HEK293 (cell line): Measurements from ENCODE around the gene PIP4K2C.

ENCODE experiments used
- GLIS2 ChIP-seq: fragments of 450-650 bp; formaldehyde crosslinking; IDR thresholded peaks from 2 replicates; pipeline ENCODE4 v1.5.1; 2016; ENCODE audit warnings: missing biosample characterization, missing genetic modification characterization
- HOXD13 ChIP-seq: sonication (generic); formaldehyde crosslinking; IDR thresholded peaks from 2 replicates; pipeline ENCODE4 v1.8.0; 2022; ENCODE audit warnings: missing genetic modification reagents, borderline replicate concordance
- KLF1 ChIP-seq: fragments of 450-650 bp; formaldehyde crosslinking; IDR thresholded peaks from 2 replicates; pipeline ENCODE4 v1.5.1; 2016; ENCODE audit warnings: missing biosample characterization, missing genetic modification characterization
- REPIN1 ChIP-seq: fragments of 450-650 bp; formaldehyde crosslinking; IDR thresholded peaks from 2 replicates; pipeline ENCODE4 v1.5.1; 2017; ENCODE audit warnings: missing biosample characterization, missing genetic modification characterization, low read depth
- SP7 ChIP-seq: fragments of 450-650 bp; formaldehyde crosslinking; IDR thresholded peaks from 2 replicates; pipeline ENCODE4 v1.5.1; 2016; ENCODE audit warnings: missing biosample characterization, missing genetic modification characterization
- WT1 ChIP-seq: fragments of 450-650 bp; formaldehyde crosslinking; IDR thresholded peaks from 2 replicates; pipeline ENCODE4 v1.5.1; 2016; ENCODE audit warnings: missing biosample characterization, missing genetic modification characterization
- ZFHX2 ChIP-seq: fragments of 450-650 bp; formaldehyde crosslinking; conservative IDR thresholded peaks from 2 replicates; pipeline ENCODE4 v1.5.1; 2016; ENCODE audit warnings: missing biosample characterization, missing genetic modification characterization
- ZFP3 ChIP-seq: fragments of 450-650 bp; formaldehyde crosslinking; IDR thresholded peaks from 2 replicates; pipeline ENCODE4 v1.5.1; 2016; ENCODE audit warnings: low read depth, missing biosample characterization, missing genetic modification characterization
- ZFP69B ChIP-seq: fragments of 450-650 bp; formaldehyde crosslinking; IDR thresholded peaks from 2 replicates; pipeline ENCODE4 v1.5.1; 2016; ENCODE audit warnings: missing biosample characterization, missing genetic modification characterization
- ZNF10 ChIP-seq: fragments of 450-650 bp; formaldehyde crosslinking; IDR thresholded peaks from 2 replicates; pipeline ENCODE4 v1.5.1; 2017; ENCODE audit warnings: missing biosample characterization, missing genetic modification characterization
- ZNF2 ChIP-seq: fragments of 450-650 bp; formaldehyde crosslinking; IDR thresholded peaks from 2 replicates; pipeline ENCODE4 v1.5.1; 2016; ENCODE audit warnings: missing biosample characterization, missing genetic modification characterization
- ZNF266 ChIP-seq: fragments of 450-650 bp; formaldehyde crosslinking; IDR thresholded peaks from 2 replicates; pipeline ENCODE4 v1.5.1; 2016; ENCODE audit warnings: missing biosample characterization, missing genetic modification characterization, low read depth
- ZNF404 ChIP-seq: fragments of 450-650 bp; formaldehyde crosslinking; IDR thresholded peaks from 2 replicates; pipeline ENCODE4 v1.5.1; 2017; ENCODE audit warnings: missing biosample characterization, missing genetic modification characterization
- ZNF416 ChIP-seq: fragments of 450-650 bp; formaldehyde crosslinking; IDR thresholded peaks from 2 replicates; pipeline ENCODE4 v1.5.1; 2016; ENCODE audit warnings: missing biosample characterization, missing genetic modification characterization
- ZNF473 ChIP-seq: fragments of 450-650 bp; formaldehyde crosslinking; IDR thresholded peaks from 2 replicates; pipeline ENCODE4 v1.5.1; 2017; ENCODE audit warnings: missing biosample characterization, missing genetic modification characterization
- ZNF501 ChIP-seq: fragments of 450-650 bp; formaldehyde crosslinking; IDR thresholded peaks from 2 replicates; pipeline ENCODE4 v1.5.1; 2016; ENCODE audit warnings: missing biosample characterization, missing genetic modification characterization
- ZNF521 ChIP-seq: fragments of 450-650 bp; formaldehyde crosslinking; IDR thresholded peaks from 2 replicates; pipeline ENCODE4 v1.5.1; 2017; ENCODE audit warnings: missing biosample characterization, mild to moderate bottlenecking, missing genetic modification characterization
- ZNF580 ChIP-seq: fragments of 450-650 bp; formaldehyde crosslinking; IDR thresholded peaks from 2 replicates; pipeline ENCODE4 v1.5.1; 2016; ENCODE audit warnings: missing biosample characterization, missing genetic modification characterization
- ZNF600 ChIP-seq: fragments of 450-650 bp; formaldehyde crosslinking; IDR thresholded peaks from 2 replicates; pipeline ENCODE4 v1.5.1; 2016; ENCODE audit warnings: missing biosample characterization, missing genetic modification characterization
- ZNF629 ChIP-seq: fragments of 450-650 bp; formaldehyde crosslinking; IDR thresholded peaks from 2 replicates; pipeline ENCODE4 v1.5.1; 2017; ENCODE audit warnings: missing biosample characterization, missing genetic modification characterization
- ZNF639 ChIP-seq: fragments of 450-650 bp; formaldehyde crosslinking; IDR thresholded peaks from 2 replicates; pipeline ENCODE4 v1.5.1; 2016; ENCODE audit warnings: missing biosample characterization, missing genetic modification characterization
- ZNF660 ChIP-seq: fragments of 450-650 bp; IDR thresholded peaks from 2 replicates; pipeline ENCODE4 v1.5.1; 2018; ENCODE audit warnings: missing biosample characterization, mild to moderate bottlenecking, missing genetic modification characterization
- ZNF692 ChIP-seq: fragments of 450-650 bp; formaldehyde crosslinking; IDR thresholded peaks from 2 replicates; pipeline ENCODE4 v1.5.1; 2016; ENCODE audit warnings: missing biosample characterization, missing genetic modification characterization
- ZSCAN30 ChIP-seq: fragments of 450-650 bp; IDR thresholded peaks from 2 replicates; pipeline ENCODE4 v1.5.1; 2018; ENCODE audit warnings: missing biosample characterization, mild to moderate bottlenecking, missing genetic modification characterization, moderate library complexity
- TF ChIP-seq, protein P1 (sequence below): fragments of 450-650 bp; formaldehyde crosslinking; IDR thresholded peaks from 2 replicates; pipeline ENCODE4 v1.5.1; 2016; ENCODE audit warnings: missing biosample characterization, missing genetic modification characterization
- TF ChIP-seq, protein P2 (sequence below): fragments of 450-650 bp; formaldehyde crosslinking; IDR thresholded peaks from 2 replicates; pipeline ENCODE4 v1.5.1; 2016; ENCODE audit warnings: missing biosample characterization, missing genetic modification characterization, borderline replicate concordance
- TF ChIP-seq, protein P3 (sequence below): fragments of 450-650 bp; formaldehyde crosslinking; IDR thresholded peaks from 2 replicates; pipeline ENCODE4 v1.5.1; 2016; ENCODE audit warnings: missing biosample characterization, missing genetic modification characterization
- TF ChIP-seq, protein P4 (sequence below): fragments of 450-650 bp; formaldehyde crosslinking; IDR thresholded peaks from 2 replicates; pipeline ENCODE4 v1.5.1; 2016; ENCODE audit warnings: missing biosample characterization, missing genetic modification characterization

The PIP4K2C gene

DNA sequence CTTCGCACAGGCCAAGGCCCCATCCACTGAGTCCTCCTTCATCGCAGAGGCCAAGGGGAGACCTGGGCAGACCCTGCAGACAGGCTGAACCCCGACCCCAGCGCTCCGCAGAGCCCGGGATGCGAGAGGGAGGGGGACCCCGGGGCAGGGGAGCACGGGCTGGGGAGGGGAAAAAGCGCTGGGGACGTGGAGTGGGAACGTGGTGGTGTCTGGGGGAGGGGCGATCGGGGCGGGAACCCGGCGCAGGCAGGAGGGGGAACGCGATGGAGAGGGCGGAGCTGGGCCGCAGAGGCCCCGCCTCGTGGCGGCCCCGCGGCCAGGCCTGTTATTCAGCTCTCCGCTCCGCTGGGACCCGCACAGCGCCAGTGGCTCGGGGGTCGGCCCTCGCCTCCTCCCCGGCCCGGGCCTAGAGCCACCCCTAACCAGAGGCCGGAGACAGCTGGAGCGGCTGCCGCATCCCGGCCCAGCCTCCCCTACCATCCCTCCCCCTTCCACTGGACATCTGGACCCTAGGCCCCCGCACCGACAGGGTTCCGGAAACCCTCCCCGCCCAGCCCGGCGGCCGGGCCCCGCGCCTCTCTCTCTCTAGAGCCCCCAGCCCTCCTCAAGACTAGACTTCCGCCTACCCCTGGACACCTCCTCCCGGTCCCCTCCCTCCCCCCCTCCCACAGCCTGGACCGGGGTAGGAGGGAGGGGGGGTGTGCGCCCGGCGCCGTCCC, 20.3 kb downstream of the PIP4K2C start, which contains the start of gene ARHGEF25 (continued):
- TF ChIP-seq ZSCAN30 (tag by site-specific recombination) = peak; percentile 48; the same call in 1 of the 2 replicates
- no peak; the same call in 1 of the 2 replicates for TF ChIP-seq WT1
- no peak for TF ChIP-seq ZNF580 (tag by site-specific recombination)
- no peak for TF ChIP-seq ZNF473 (tag by site-specific recombination)
- no peak for TF ChIP-seq ZNF521 (tag by site-specific recombination)
- TF ChIP-seq KLF1 (tag by site-specific recombination) = peak; percentile 61; the same call in 1 of the 2 replicates
- peak; percentile 81 for TF ChIP-seq ZNF501 (tag by site-specific recombination)
- peak; percentile 69 for TF ChIP-seq SP7 (tag by site-specific recombination)
- TF ChIP-seq, protein P1, sequence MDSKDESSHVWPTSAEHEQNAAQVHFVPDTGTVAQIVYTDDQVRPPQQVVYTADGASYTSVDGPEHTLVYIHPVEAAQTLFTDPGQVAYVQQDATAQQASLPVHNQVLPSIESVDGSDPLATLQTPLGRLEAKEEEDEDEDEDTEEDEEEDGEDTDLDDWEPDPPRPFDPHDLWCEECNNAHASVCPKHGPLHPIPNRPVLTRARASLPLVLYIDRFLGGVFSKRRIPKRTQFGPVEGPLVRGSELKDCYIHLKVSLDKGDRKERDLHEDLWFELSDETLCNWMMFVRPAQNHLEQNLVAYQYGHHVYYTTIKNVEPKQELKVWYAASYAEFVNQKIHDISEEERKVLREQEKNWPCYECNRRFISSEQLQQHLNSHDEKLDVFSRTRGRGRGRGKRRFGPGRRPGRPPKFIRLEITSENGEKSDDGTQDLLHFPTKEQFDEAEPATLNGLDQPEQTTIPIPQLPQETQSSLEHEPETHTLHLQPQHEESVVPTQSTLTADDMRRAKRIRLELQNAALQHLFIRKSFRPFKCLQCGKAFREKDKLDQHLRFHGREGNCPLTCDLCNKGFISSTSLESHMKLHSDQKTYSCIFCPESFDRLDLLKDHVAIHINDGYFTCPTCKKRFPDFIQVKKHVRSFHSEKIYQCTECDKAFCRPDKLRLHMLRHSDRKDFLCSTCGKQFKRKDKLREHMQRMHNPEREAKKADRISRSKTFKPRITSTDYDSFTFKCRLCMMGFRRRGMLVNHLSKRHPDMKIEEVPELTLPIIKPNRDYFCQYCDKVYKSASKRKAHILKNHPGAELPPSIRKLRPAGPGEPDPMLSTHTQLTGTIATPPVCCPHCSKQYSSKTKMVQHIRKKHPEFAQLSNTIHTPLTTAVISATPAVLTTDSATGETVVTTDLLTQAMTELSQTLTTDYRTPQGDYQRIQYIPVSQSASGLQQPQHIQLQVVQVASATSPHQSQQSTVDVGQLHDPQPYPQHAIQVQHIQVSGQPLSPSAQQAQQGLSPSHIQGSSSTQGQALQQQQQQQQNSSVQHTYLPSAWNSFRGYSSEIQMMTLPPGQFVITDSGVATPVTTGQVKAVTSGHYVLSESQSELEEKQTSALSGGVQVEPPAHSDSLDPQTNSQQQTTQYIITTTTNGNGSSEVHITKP (tag by site-specific recombination) = peak; percentile 67
- TF ChIP-seq ZFP3 (tag by site-specific recombination) = no peak
- peak; percentile 88 for TF ChIP-seq ZNF692 (tag by site-specific recombination)
- TF ChIP-seq ZNF600 = peak; percentile 65; the same call in 1 of the 2 replicates
- TF ChIP-seq ZNF416 (tag by site-specific recombination) = no peak
- TF ChIP-seq GLIS2 (tag by site-specific recombination) = peak; percentile 40
- TF ChIP-seq ZNF404 (tag by site-specific recombination) = no peak
- peak; percentile 31; the same call in 1 of the 2 replicates for TF ChIP-seq ZNF629
- TF ChIP-seq HOXD13 (CRISPR knock-in tag) = no peak
- peak; percentile 40; the same call in 1 of the 2 replicates for TF ChIP-seq REPIN1
- TF ChIP-seq ZNF2 (tag by site-specific recombination) = no peak
- TF ChIP-seq ZFP69B (tag by site-specific recombination) = peak; percentile 82; the same call in 1 of the 2 replicates
- peak; percentile 52; the same call in 1 of the 2 replicates for TF ChIP-seq ZNF10 (tag by site-specific recombination)
- TF ChIP-seq ZNF266 (tag by site-specific recombination) = no peak
- TF ChIP-seq, protein P2, sequence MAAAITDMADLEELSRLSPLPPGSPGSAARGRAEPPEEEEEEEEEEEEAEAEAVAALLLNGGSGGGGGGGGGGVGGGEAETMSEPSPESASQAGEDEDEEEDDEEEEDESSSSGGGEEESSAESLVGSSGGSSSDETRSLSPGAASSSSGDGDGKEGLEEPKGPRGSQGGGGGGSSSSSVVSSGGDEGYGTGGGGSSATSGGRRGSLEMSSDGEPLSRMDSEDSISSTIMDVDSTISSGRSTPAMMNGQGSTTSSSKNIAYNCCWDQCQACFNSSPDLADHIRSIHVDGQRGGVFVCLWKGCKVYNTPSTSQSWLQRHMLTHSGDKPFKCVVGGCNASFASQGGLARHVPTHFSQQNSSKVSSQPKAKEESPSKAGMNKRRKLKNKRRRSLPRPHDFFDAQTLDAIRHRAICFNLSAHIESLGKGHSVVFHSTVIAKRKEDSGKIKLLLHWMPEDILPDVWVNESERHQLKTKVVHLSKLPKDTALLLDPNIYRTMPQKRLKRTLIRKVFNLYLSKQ (tag by site-specific recombination) = no peak
- TF ChIP-seq, protein P3, sequence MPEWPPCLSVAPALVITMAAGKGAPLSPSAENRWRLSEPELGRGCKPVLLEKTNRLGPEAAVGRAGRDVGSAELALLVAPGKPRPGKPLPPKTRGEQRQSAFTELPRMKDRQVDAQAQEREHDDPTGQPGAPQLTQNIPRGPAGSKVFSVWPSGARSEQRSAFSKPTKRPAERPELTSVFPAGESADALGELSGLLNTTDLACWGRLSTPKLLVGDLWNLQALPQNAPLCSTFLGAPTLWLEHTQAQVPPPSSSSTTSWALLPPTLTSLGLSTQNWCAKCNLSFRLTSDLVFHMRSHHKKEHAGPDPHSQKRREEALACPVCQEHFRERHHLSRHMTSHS (tag by site-specific recombination) = no peak
- TF ChIP-seq, protein P4, sequence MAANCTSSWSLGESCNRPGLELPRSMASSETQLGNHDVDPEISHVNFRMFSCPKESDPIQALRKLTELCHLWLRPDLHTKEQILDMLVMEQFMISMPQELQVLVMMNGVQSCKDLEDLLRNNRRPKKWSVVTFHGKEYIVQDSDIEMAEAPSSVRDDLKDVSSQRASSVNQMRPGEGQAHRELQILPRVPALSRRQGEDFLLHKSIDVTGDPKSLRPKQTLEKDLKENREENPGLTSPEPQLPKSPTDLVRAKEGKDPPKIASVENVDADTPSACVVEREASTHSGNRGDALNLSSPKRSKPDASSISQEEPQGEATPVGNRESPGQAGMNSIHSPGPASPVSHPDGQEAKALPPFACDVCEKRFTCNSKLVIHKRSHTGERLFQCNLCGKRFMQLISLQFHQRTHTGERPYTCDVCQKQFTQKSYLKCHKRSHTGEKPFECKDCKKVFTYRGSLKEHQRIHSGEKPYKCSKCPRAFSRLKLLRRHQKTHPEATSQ (tag by site-specific recombination) = peak; percentile 46; the same call in 1 of the 2 replicates
- TF ChIP-seq ZNF660 (tag by site-specific recombination) = 0 out of 2 replicates have a peak, but pooled peaks have one; percentile 33
- 0 out of 2 replicates have a peak, but pooled peaks have one; percentile 37 for TF ChIP-seq ZNF639 (tag by site-specific recombination)
- peak; percentile 47 for TF ChIP-seq ZFHX2 (tag by site-specific recombination)
